Measurements from ENCODE around the gene BNIP5. TPM values are rescaled to one million over a fixed set of nuclear protein-coding genes. Genes with fewer than 3 reads are reported as not detected.

Gene BNIP5
- total RNA-seq, 1 experiment from 2014 or later: not detected

DNA sequence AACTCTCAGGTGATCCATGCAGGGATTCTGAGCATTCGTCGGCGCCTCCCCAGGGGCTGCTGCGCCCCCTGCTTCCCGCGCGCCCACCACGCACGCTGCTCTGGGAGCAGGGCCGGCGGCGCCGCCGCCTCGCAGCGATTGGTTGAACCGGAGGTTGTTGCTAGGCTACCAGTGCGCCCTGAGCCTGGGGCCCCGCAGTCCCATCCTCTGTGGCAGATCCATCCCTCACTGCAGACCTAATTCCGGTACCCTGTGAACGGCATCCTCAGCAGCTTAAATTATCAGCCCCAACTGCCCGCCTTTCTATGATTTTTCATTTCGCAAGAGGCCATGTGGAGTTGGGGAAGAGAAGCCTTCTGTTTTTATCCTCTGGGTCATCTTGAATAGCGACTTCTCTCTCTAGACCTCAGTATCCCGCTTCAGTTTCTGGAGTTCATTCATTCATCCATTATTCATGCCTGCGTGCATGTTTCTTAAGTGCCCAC, 51.5 kb downstream of the BNIP5 start:
- no peaks in the 10 kb centered on the region for H3K36me3 ChIP-seq (ENCODE audit: insufficient read depth, low read length, poor library complexity, severe bottlenecking)
- no peaks in the 10 kb centered on the region for H3K9me3 ChIP-seq (ENCODE audit: low read depth, low read length, poor library complexity, severe bottlenecking)
- DNase-seq (ENCODE audit: low spot score): no peak
- H3K4me3 ChIP-seq (ENCODE audit: low read depth, low read length, poor library complexity, severe bottlenecking): no peak overlapping the region
- intact Hi-C loops (cut with micrococcal nuclease; ENCODE audit: unreplicated experiment): no loop called here
- peaks cover 34% of the 10 kb centered on the region for H3K27me3 ChIP-seq (replicated peaks; ENCODE audit: insufficient read depth, low read depth, low read length, poor library complexity)
- ChIA-PET POLR2A (ENCODE audit: low non-redundant PET) (no interaction called here), CTCF (no interaction called here)
- H3K27ac ChIP-seq (ENCODE audit: low read depth, low read length, poor library complexity, severe bottlenecking): no peak overlapping the region
- H3K4me1 ChIP-seq (ENCODE audit: insufficient read depth, low read length, poor library complexity, severe bottlenecking): no peaks in the 10 kb centered on the region
- no peak for TF ChIP-seq EZH2 (IDR thresholded peaks at IDR 0.05; ENCODE audit: borderline replicate concordance, low read depth, low read length, poor library complexity, severe bottlenecking)
- TF ChIP-seq, protein P1, sequence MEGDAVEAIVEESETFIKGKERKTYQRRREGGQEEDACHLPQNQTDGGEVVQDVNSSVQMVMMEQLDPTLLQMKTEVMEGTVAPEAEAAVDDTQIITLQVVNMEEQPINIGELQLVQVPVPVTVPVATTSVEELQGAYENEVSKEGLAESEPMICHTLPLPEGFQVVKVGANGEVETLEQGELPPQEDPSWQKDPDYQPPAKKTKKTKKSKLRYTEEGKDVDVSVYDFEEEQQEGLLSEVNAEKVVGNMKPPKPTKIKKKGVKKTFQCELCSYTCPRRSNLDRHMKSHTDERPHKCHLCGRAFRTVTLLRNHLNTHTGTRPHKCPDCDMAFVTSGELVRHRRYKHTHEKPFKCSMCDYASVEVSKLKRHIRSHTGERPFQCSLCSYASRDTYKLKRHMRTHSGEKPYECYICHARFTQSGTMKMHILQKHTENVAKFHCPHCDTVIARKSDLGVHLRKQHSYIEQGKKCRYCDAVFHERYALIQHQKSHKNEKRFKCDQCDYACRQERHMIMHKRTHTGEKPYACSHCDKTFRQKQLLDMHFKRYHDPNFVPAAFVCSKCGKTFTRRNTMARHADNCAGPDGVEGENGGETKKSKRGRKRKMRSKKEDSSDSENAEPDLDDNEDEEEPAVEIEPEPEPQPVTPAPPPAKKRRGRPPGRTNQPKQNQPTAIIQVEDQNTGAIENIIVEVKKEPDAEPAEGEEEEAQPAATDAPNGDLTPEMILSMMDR (conservative IDR thresholded peaks at IDR 0.05; ENCODE audit: low read depth, low read length): no peak
- no TSS peak for BruUV-seq (replicated peaks)

DNA sequence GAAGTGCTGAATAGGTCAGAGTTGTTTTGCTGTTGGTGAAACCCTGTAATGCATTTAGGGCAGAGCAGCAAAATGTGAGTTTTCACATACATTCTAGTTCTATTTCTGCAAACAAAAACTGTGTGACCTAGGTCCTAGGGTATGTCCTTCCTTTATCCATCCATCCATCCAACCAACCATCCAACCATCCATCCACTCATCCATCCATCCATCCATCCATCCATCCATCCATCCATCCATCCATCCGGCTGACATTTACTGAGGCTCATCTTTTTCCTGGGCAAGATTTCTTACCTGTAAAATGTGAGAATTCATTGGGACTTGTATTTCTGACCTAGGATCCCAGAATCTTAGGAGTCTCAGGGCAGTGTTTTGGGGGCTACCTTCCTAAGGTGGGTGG, 52.3 kb downstream of the BNIP5 start:
- intact Hi-C loops (cut with micrococcal nuclease; ENCODE audit: unreplicated experiment): no loop called here
- DNase-seq (ENCODE audit: low spot score): no peak
- POLR2A ChIA-PET (ENCODE audit: low non-redundant PET): no interaction called here
- CTCF ChIA-PET: no interaction called here
- no peaks in the 10 kb centered on the region for H3K9me3 ChIP-seq (ENCODE audit: low read depth, low read length, poor library complexity, severe bottlenecking)
- no peaks in the 10 kb centered on the region for H3K4me1 ChIP-seq (ENCODE audit: insufficient read depth, low read length, poor library complexity, severe bottlenecking)
- no peak overlapping the region for H3K4me3 ChIP-seq (ENCODE audit: low read depth, low read length, poor library complexity, severe bottlenecking)
- no peaks in the 10 kb centered on the region for H3K36me3 ChIP-seq (ENCODE audit: insufficient read depth, low read length, poor library complexity, severe bottlenecking)
- no peak overlapping the region for H3K27ac ChIP-seq (ENCODE audit: low read depth, low read length, poor library complexity, severe bottlenecking)
- TF ChIP-seq, protein P1 (conservative IDR thresholded peaks at IDR 0.05; ENCODE audit: low read depth, low read length): no peak
- TF ChIP-seq EZH2 (IDR thresholded peaks at IDR 0.05; ENCODE audit: borderline replicate concordance, low read depth, low read length, poor library complexity, severe bottlenecking): no peak
- BruUV-seq (replicated peaks): no TSS peak
- peaks cover 34% of the 10 kb centered on the region for H3K27me3 ChIP-seq (replicated peaks; ENCODE audit: insufficient read depth, low read depth, low read length, poor library complexity)

DNA sequence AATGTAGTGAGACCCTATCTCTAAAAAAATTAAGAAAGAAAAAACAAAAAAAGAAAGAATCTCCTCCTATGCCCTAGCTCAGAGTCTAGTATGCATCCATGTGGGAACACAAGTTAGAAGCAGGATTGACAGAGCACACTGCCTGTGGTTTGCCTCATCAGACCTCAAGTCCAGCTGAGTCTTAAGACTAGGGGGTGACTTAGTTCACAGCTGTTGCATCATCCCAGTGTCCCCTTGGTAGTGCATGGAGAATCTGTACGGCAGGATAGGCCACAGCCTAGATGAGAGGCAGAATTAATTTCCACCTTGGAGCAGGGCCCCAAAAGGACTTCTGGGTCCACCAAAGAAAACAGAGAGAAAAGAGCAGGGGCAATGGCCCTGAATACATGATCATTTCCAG, 53.1 kb downstream of the BNIP5 start:
- no TSS peak for BruUV-seq (replicated peaks)
- Histone ChIP-seq H3K27me3 (replicated peaks; ENCODE audit: insufficient read depth, low read depth, low read length, poor library complexity) (peaks cover 34% of the 10 kb centered on the region), H3K27ac (ENCODE audit: low read depth, low read length, poor library complexity, severe bottlenecking) (no peak overlapping the region), H3K4me3 (ENCODE audit: low read depth, low read length, poor library complexity, severe bottlenecking) (no peak overlapping the region), H3K9me3 (ENCODE audit: low read depth, low read length, poor library complexity, severe bottlenecking) (no peaks in the 10 kb centered on the region), H3K36me3 (ENCODE audit: insufficient read depth, low read length, poor library complexity, severe bottlenecking) (no peaks in the 10 kb centered on the region), H3K4me1 (ENCODE audit: insufficient read depth, low read length, poor library complexity, severe bottlenecking) (no peaks in the 10 kb centered on the region)
- POLR2A ChIA-PET (ENCODE audit: low non-redundant PET): no interaction called here
- no peak for TF ChIP-seq EZH2 (IDR thresholded peaks at IDR 0.05; ENCODE audit: borderline replicate concordance, low read depth, low read length, poor library complexity, severe bottlenecking)
- TF ChIP-seq, protein P1 (conservative IDR thresholded peaks at IDR 0.05; ENCODE audit: low read depth, low read length): no peak
- no peak for DNase-seq (ENCODE audit: low spot score)
- CTCF ChIA-PET: no interaction called here
- intact Hi-C loops (cut with micrococcal nuclease; ENCODE audit: unreplicated experiment): no loop called here
